B cell (primary cell): ENCODE results near the gene USH2A. TPM values are rescaled to one million over a fixed set of nuclear protein-coding genes. Genes with fewer than 3 reads are reported as not detected.

Source experiments
- ATAC-seq: fragments of 200-7000 bp; cut with Tn5 transposase; one replicate; pipeline ENCODE4 v1.10.0; 2021; ENCODE audit warnings: low read depth, mild to moderate bottlenecking, moderate number of reproducible peaks, moderate library complexity
- CTCF ChIA-PET: fragments of 350-600 bp; sonication (Branson Sonifier 250); formaldehyde crosslinking; loops from one replicate; lab custom pipeline; 2021; ENCODE audit warnings: antibody characterized with exemption, inconsistent platforms; lab: Charles Lee
- POLR2A ChIA-PET: fragments of 350-600 bp; sonication (Branson Sonifier 250); formaldehyde crosslinking; loops from one replicate; lab custom pipeline; 2021; ENCODE audit warnings: antibody characterized with exemption; lab: Charles Lee
- DNase-seq: peaks from one replicate; pipeline ENCODE4 v3.0.0; 2013
- H2AFZ ChIP-seq: 2 replicates; pipeline ENCODE4 v1.6.1; 2012; ENCODE audit warnings: mild to moderate bottlenecking, low read depth, low read length; ENCODE audit not compliant: insufficient read depth, poor library complexity, severe bottlenecking
- H3K27ac ChIP-seq, 2 donors: 1 replicate in 1 of 2; 2 replicates in 1 of 2; pipeline ENCODE4 v1.5.1; 2012 to 2013; ENCODE audit warnings: low read length in 2 of 2, mild to moderate bottlenecking in 2 of 2, moderate library complexity in 1 of 2
- H3K27me3 ChIP-seq, 4 experiments: fragments of 200-600 bp in 1 of 4; sonication (generic) in 1 of 4; replicated peaks in 1 of 4; 1 replicate in 2 of 4; 2 replicates in 2 of 4; pipeline versions ENCODE4 v1.6.1 to v1.7.0; 2013 to 2016; ENCODE audit warnings: low read length in 3 of 4, mild to moderate bottlenecking in 2 of 4, mixed read lengths in 1 of 4, moderate library complexity in 1 of 4; ENCODE audit not compliant: insufficient read depth in 4 of 4, control insufficient read depth in 3 of 4; ENCODE audit errors: control extremely low read depth in 1 of 4
- H3K36me3 ChIP-seq, 2 experiments: replicated peaks in 1 of 2; 1 replicate in 1 of 2; 2 replicates in 1 of 2; pipeline versions ENCODE4 v1.6.1 to v1.7.1; 2013; ENCODE audit warnings: low read length in 1 of 2; ENCODE audit not compliant: insufficient read depth in 2 of 2, control insufficient read depth in 1 of 2; ENCODE audit errors: control extremely low read depth in 1 of 2, extremely low read depth in 1 of 2
- H3K4me1 ChIP-seq, 2 donors: fragments of 200-600 bp in 1 of 2; sonication (generic) in 1 of 2; 1 replicate in 1 of 2; 2 replicates in 1 of 2; pipeline versions ENCODE4 v1.5.1 to v1.6.1; 2013 to 2017; ENCODE audit warnings: low read length in 2 of 2; ENCODE audit not compliant: control insufficient read depth in 2 of 2, insufficient read depth in 2 of 2
- H3K4me2 ChIP-seq: replicated peaks from 2 replicates; pipeline ENCODE3; 2012; ENCODE audit warnings: mild to moderate bottlenecking, low read depth, low read length; ENCODE audit not compliant: poor library complexity, severe bottlenecking
- H3K4me3 ChIP-seq, 5 experiments: fragments of 200-600 bp in 1 of 5; sonication (generic) in 1 of 5; 1 replicate in 3 of 5; 2 replicates in 2 of 5; pipeline versions ENCODE4 v1.5.1 to v1.7.0; 2011 to 2016; ENCODE audit warnings: low read length in 4 of 5, mild to moderate bottlenecking in 4 of 5, low read depth in 2 of 5, control low read depth in 1 of 5, moderate library complexity in 1 of 5; ENCODE audit not compliant: insufficient read depth in 1 of 5; ENCODE audit errors: control extremely low read depth in 1 of 5, extremely low read depth in 1 of 5
- H3K79me2 ChIP-seq: fragments of 200-600 bp; sonication (generic); one replicate; pipeline ENCODE4 v1.6.0; 2016; ENCODE audit warnings: low read length; ENCODE audit not compliant: control insufficient read depth, insufficient read depth
- H3K9ac ChIP-seq: fragments of 200-600 bp; sonication (generic); 2 replicates; pipeline ENCODE4 v1.6.1; 2017; ENCODE audit warnings: mild to moderate bottlenecking, low read length, moderate library complexity
- H3K9me3 ChIP-seq, 3 donors: one replicate each; pipeline versions ENCODE4 v1.6.1 to v1.7.1; 2013; ENCODE audit warnings: low read length in 2 of 3; ENCODE audit not compliant: control insufficient read depth in 2 of 3, insufficient read depth in 1 of 3; ENCODE audit errors: control extremely low read depth in 1 of 3
- H4K20me1 ChIP-seq: 2 replicates; pipeline ENCODE4 v1.6.0; 2012; ENCODE audit warnings: mild to moderate bottlenecking, low read length; ENCODE audit not compliant: insufficient read depth, control insufficient read depth, poor library complexity, severe bottlenecking
- H3K27ac Mint-ChIP-seq: one replicate; pipeline ENCODE4 v1.8.0; 2021; ENCODE audit warnings: mixed read lengths
- H3K27me3 Mint-ChIP-seq: one replicate; pipeline ENCODE4 v1.8.0; 2021; ENCODE audit warnings: mixed read lengths
- H3K4me1 Mint-ChIP-seq: one replicate; pipeline ENCODE4 v1.8.0; 2021; ENCODE audit warnings: mixed read lengths
- H3K4me3 Mint-ChIP-seq: one replicate; pipeline ENCODE4 v1.8.0; 2021; ENCODE audit warnings: mixed read lengths
- H3K9me3 Mint-ChIP-seq: one replicate; pipeline ENCODE4 v1.8.0; 2022; ENCODE audit warnings: mixed read lengths; ENCODE audit not compliant: insufficient read depth
- CTCF ChIP-seq: fragments of 200-600 bp; IDR thresholded peaks from one replicate; pipeline ENCODE4 v1.8.0; 2022; ENCODE audit warnings: antibody characterized with exemption, mild to moderate bottlenecking
- EZH2 ChIP-seq: IDR thresholded peaks from 2 replicates; pipeline ENCODE4 v1.6.1; 2012; ENCODE audit warnings: borderline replicate concordance, low read depth, mild to moderate bottlenecking, moderate library complexity, low read length; ENCODE audit not compliant: insufficient read depth, poor library complexity, severe bottlenecking
- WGBS: methylation state at CpG from one replicate; pipeline ENCODE4 v1.1.5; 2013; ENCODE audit warnings: missing lambda C conversion rate; ENCODE audit not compliant: insufficient coverage; 5-methylcytosine and 5-hydroxymethylcytosine counted together
- intact Hi-C: fragments of 100-400 bp; cut with micrococcal nuclease; formaldehyde crosslinking; loops from one replicate; pipeline ENCODE4 v1.10.0; 2022
- polyA plus RNA-seq: library from polyadenylated mRNA; depleted of rRNA; stranded (reverse); fragments of >200 nt; gene quantifications from 2 replicates; pipeline ENCODE4 v1.2.3, GENCODE V29; 2012
- total RNA-seq, 2 donors: library from RNA; stranded (reverse); fragments of 120-200 nt in 1 of 2; gene quantifications; 1 replicate in 1 of 2; 2 replicates in 1 of 2; pipeline versions ENCODE4 v1.2.3 to v1.2.4, GENCODE V29; 2013 to 2022

The USH2A gene
- total and polyA plus RNA-seq, 2 donors (not counting 1 experiment from before 2014, with no cell fraction given), result 0.01 TPM; not detected in 1

DNA sequence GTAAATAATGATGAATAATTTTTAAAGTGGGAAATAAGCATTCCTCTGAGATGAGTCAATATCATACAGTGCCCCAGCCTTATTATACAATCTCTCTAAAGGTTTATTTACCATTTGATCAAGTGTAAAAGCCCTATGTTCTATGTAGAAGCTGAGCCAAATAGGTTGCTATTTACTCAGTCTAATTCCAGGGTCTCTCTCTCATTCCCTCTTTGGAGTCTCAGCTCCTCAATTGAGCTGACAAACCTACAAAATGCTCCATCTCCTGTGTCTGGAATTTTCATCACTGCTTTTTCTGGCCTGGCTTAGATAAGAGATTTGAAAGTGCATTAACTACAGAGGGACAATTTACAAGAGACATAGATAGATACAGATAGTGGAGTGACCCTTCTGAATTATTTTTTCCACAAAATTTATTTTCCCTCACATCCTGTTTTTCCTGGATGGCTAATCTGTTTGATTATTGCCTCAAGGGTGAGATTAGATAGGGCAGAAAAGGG is 24.8 kb upstream of the USH2A start:
- no peaks in the 10 kb centered on the region for H3K4me1 Mint-ChIP-seq
- TF ChIP-seq CTCF, result no peak
- TF ChIP-seq EZH2, result no peak
- no peak overlapping the region for H3K4me3 ChIP-seq
- H3K9me3 ChIP-seq, result no peaks in the 10 kb centered on the region
- intact Hi-C loops, result no loop called here
- H3K9ac ChIP-seq, result no peak overlapping the region
- H3K27ac Mint-ChIP-seq, result no peak overlapping the region
- no peak overlapping the region for H3K27ac ChIP-seq
- H2AFZ ChIP-seq, result no peak overlapping the region
- H3K27me3 ChIP-seq, result no peaks in the 10 kb centered on the region
- no peaks in the 10 kb centered on the region for H3K9me3 Mint-ChIP-seq
- ChIA-PET CTCF (no interaction called here), POLR2A (no interaction called here)
- H4K20me1 ChIP-seq, result no peaks in the 10 kb centered on the region
- H3K4me3 Mint-ChIP-seq, result no peak overlapping the region
- H3K36me3 ChIP-seq, result no peaks in the 10 kb centered on the region
- H3K4me2 ChIP-seq, result no peak overlapping the region
- no peaks in the 10 kb centered on the region for H3K27me3 Mint-ChIP-seq
- DNase-seq, result no peak
- ATAC-seq, result no peak
- H3K79me2 ChIP-seq, result no peaks in the 10 kb centered on the region
- no peaks in the 10 kb centered on the region for H3K4me1 ChIP-seq

GRCh38 chr1:216437603-216438002 is 14.4 kb upstream of the USH2A start:
- H3K79me2 ChIP-seq, result no peaks in the 10 kb centered on the region
- no peaks in the 10 kb centered on the region for H3K4me1 ChIP-seq
- ChIA-PET POLR2A (no interaction called here), CTCF (no interaction called here)
- no peak overlapping the region for H3K4me3 ChIP-seq
- ATAC-seq (no peak), DNase-seq (no peak)
- intact Hi-C loops, result no loop called here
- no peaks in the 10 kb centered on the region for H4K20me1 ChIP-seq
- 100% methylated on average over 1 of the region's 5 CpGs for WGBS
- H3K9ac ChIP-seq, result no peak overlapping the region
- H2AFZ ChIP-seq, result no peak overlapping the region
- Mint-ChIP-seq H3K27ac (no peak overlapping the region), H3K9me3 (no peaks in the 10 kb centered on the region), H3K4me3 (no peak overlapping the region), H3K4me1 (no peaks in the 10 kb centered on the region), H3K27me3 (no peaks in the 10 kb centered on the region)
- no peaks in the 10 kb centered on the region for H3K36me3 ChIP-seq
- TF ChIP-seq EZH2, result no peak
- TF ChIP-seq CTCF, result no peak
- no peaks in the 10 kb centered on the region for H3K9me3 ChIP-seq
- no peak overlapping the region for H3K27ac ChIP-seq
- no peak overlapping the region for H3K4me2 ChIP-seq
- no peaks in the 10 kb centered on the region for H3K27me3 ChIP-seq
